Umbilical cord (tissue), 2 donors: ENCODE results near the gene TCEA2. TPM values are rescaled to one million over a fixed set of nuclear protein-coding genes. Genes with fewer than 3 reads are reported as not detected.

ENCODE experiments used
- DNase-seq: peaks from one replicate; pipeline ENCODE4 v3.0.0-alpha.2; 2015; ENCODE audit warnings: low spot score
- total RNA-seq: library from RNA; depleted of rRNA; stranded (reverse); fragments of >200 nt; gene quantifications from one replicate; pipeline ENCODE4 v1.2.3, GENCODE V29; 2014; ENCODE audit warnings: low replicate concordance; ENCODE audit not compliant: insufficient read depth

TCEA2 gene
- total RNA-seq, 1 donor from 2014 or later = 20.9 TPM

DNA sequence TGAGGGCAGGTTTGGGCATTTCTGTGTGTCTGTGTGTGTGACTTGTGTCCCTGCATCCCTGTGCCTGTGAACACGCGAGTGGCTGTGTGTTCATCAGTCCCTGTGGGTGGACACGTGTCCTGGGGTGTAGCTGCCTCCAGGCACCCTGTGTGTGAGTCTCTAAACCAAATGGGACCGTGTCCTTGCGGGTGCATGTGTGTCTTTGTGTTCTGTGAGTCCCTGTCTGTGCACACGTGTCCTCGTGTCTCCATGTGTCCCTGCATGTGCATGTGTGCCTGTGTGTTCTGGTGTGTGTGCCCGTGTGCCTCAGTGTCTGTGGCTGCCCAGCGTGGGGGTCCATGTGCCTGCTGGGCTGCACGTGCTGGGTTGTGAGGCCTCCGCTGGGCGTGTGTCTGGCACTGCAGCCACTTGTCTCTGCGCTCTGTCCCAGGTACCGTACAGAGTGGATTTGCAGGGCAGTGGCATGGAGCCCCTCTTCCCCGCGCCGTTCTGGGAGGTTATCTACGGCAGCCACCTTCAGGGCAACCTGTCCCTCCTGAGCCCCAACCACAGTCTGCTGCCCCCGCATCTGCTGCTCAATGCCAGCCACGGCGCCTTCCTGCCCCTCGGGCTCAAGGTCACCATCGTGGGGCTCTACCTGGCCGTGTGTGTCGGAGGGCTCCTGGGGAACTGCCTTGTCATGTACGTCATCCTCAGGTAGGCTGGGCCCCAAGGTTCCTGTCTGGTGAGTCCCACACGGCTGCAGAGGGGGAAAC lies 29.4 kb downstream of the TCEA2 start:
- DNase-seq = no peak

DNA sequence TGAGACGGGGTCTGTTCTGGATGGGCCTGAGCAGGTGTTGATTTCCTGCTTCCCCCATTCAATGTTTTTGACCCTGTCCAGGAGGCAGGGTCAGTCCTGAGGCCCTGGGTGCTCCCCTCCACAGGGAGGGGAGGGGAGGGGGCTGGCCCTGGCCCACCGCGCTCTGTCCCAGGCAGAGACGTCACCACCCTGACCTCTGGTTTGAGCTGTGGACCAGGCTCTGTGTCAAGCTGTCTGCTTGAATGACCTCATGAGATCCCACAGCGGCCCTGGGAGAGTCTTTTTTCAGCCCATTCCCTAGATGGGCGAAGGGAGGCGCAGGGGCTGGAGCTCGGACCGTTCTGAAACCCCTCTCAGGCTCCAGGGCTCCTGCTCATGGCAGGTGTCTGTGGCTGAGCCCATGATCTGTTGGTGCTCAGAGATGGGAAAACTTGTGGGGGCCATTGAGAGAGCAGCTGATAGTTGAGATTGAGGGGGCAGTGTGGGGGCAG lies 30.1 kb downstream of the TCEA2 start:
- DNase-seq = no peak

DNA sequence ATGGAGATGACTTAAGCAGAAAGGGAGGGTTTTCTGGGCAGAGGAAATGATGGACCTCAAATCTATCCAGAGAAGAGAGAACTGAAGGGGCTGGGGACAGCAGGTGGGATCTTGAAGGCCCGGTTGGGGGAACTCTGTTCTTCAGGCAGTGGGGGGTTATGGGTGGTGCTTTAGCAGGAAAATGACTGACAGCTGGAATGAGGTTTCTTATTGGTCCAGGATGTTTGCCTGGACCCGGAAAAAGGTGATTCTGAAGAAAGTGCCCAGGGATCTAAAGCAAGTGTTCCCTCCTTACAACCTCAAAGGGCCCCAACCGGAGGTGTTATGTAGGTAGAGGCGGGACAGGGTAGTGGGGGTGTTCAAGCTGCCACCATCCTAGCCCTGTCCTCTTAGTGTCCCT lies 32.5 kb downstream of the TCEA2 start:
- DNase-seq = no peak

GRCh38 chr20:64095927-64096326 lies 32.9 kb downstream of the TCEA2 start:
- no peak for DNase-seq

- DNase-seq = no peak
These were observed 33.5 kb downstream of the TCEA2 start for GRCh38 chr20:64096535-64096934.

DNA sequence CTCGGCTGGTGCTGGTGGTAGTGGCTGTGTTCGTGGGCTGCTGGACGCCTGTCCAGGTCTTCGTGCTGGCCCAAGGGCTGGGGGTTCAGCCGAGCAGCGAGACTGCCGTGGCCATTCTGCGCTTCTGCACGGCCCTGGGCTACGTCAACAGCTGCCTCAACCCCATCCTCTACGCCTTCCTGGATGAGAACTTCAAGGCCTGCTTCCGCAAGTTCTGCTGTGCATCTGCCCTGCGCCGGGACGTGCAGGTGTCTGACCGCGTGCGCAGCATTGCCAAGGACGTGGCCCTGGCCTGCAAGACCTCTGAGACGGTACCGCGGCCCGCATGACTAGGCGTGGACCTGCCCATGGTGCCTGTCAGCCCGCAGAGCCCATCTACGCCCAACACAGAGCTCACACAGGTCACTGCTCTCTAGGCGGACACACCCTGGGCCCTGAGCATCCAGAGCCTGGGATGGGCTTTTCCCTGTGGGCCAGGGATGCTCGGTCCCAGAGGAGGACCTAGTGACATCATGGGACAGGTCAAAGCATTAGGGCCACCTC lies 35.5 kb downstream of the TCEA2 start:
- DNase-seq = no peak

DNA sequence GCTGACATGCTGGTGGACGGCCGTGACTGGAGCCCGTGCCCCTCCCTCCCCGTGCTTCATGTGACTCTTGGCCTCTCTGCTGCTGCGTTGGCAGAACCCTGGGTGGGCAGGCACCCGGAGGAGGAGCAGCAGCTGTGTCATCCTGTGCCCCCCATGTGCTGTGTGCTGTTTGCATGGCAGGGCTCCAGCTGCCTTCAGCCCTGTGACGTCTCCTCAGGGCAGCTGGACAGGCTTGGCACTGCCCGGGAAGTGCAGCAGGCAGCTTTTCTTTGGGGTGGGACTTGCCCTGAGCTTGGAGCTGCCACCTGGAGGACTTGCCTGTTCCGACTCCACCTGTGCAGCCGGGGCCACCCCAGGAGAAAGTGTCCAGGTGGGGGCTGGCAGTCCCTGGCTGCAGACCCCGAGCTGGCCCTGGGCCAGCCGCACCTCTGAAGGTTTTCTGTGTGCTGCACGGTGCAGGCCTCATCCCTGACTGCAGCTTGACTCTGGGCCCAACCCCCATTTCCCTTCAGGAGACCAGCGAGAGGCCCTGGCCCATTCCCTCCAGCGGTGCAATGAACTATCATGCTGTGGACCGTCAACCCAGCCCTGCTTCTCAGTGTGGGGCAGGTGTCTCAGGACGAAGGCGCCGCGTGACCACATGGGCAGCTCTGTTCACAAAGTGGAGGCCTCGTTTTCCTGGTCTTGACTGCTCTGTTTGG lies 36.2 kb downstream of the TCEA2 start:
- no peak for DNase-seq

DNA sequence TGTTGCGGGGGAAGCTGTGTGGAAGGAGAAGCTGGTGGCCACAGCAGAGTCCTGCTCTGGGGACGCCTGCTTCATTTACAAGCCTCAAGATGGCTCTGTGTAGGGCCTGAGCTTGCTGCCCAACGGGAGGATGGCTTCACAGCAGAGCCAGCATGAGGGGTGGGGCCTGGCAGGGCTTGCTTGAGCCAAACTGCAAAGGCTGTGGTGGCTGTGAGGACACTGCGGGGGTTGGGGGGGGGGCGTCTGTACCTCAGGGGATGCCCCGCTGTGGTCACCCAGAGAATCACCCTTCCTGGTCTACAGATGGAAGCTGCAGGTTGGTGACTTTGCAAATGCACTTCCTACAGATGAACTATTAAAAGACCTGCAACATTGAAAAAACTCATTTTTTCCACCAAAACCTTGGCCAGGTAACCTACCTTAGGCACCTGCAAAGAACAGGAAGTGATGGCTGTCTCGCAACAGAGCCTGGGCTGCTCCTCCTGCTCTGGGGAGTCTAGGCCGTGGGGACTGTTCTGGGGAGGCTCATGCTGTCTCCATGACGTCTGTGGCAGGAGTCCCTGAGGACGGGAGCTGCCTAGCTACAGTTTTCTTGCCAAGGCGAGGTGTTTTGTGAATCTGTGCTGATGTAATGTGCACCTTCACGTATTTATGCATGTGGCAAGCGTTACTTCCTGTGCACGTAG lies 37.0 kb downstream of the TCEA2 start:
- no peak for DNase-seq

GRCh38 chr20:64100566-64100888 lies 37.5 kb downstream of the TCEA2 start:
- DNase-seq = no peak

DNA sequence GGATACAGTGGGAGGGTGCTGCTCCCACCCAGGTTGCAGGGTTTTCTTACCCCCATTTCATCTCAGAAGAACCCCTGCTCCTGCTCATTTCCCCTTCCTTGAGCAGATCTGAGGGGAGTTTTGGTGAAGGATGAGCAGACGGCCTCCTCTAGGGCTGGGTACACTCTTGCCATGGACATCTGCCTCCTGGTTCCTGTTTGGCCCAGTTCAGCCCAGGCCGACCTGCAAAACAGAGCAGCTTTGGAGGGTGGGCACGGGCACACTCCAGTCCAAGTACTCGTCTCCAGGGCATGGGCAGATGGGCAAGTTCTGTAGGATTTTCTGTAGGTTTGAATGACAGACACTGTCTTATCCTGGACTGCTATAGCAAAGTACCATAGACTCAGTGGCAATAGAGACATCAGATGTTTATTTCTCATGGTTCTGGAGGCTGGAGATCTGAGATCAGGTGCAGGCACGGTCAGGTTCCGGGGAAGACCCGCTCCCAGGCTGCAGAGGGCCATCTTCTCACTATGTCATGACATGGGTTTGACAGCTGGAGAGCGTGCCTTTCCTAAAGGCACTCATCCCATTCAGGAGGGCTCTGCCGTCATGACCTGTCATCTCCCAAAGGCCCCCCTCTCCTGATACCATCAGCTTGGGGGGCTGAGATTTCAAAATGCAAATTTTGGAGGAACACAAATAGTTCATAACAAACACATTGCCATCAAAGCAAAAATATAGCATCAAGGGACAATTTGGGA lies 38.1 kb downstream of the TCEA2 start:
- DNase-seq = no peak

DNA sequence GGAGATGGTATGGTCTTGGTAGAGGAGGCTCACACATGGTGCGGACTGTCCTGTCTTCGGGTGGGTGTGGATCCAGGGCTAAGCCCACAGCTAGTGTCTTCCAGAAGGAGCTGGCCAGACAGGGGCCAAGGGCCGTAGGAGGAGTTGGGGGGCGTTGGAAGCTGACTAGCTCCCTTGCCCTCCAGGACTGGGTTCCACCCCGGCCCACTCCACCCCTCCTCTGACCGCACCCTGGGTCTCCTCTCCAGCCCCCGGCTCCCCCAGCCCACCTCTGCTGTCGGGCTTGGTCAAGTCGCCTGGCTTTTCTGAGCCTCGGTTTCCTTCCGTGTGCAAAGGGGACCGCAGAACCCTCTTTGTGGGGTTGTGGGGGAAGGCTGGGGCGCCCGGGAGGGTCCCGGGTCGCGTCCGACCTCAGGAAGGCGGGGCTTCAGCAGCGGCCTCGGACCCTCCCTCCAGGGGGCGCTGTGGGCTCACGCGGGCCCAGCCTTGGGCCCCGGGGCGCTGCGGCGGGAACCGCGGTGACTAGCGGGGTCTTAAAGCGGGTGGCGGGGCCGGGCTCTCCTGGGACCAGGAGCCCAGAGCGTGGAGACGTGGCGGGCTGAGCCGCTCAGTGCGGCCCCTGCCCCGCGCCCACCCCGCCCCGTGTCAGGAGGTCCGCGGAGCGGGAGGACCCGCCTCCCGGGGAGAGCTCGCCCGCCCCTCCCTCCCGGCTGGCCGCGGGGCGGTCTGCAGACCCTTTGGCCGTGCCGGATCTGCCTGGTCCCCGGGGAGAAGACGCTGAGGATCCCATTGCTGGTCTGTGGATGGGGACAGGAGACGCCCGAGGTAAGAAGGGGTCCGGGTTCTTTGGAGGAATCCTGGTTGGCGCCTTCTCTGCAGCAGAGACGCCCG lies 39.0 kb downstream of the TCEA2 start:
- no peak for DNase-seq

- no peak for DNase-seq
These were observed 39.8 kb downstream of the TCEA2 start for GRCh38 chr20:64102647-64103354.

DNA sequence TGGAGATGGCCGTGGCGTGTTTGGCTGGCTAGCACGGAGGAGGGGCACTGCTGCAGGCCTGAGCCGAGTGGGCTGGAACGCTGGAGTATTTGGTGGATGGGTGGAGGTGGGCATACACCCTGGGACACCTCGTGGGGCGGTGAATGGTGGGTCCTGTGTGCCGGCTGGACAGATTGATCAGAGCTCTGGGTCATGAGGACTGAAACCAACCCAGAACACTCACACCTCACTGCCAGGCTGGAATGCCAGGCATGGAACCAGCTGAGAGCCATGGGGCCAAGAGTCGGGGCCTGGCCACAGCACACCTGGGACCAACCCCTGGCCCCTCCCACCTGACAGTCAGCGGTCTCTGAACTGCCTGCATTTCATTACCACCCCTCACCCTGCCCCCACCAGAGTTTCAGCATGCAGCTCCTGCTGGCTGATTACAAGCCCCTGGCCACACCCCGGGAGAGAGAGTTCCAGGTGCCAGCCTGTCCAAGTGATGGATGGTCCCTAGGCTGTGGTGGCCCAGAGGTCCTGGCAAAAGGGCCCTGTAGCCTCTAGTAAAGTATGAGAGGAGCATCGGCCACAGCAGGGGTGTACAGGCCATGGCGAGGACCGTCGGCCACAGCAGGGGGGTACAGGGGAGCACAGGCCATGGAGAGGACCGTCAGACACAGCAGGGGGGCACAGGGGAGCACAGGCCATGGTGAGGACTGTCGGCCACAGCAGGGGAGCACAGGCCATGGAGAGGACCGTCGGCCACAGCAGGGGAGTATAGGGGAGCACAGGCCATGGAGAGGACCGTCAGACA lies 41.1 kb downstream of the TCEA2 start:
- DNase-seq = no peak

- DNase-seq = no peak
These were observed 41.9 kb downstream of the TCEA2 start for GRCh38 chr20:64104667-64105451.

- no peak for DNase-seq
These were observed 42.9 kb downstream of the TCEA2 start for GRCh38 chr20:64105846-64106434.

- no peak for DNase-seq
These were observed 43.5 kb downstream of the TCEA2 start for GRCh38 chr20:64106435-64106961.

GRCh38 chr20:64106981-64107735 lies 44.2 kb downstream of the TCEA2 start, which contains the start of gene NPBWR2:
Gene NPBWR2, minus strand, starts transcription at chr20:64107565. Its CDS starts 734 bp downstream, at chr20:64106831.
- peak; percentile 45 for DNase-seq
